Epithelial cell of proximal tubule (primary cell): Measurements from ENCODE around the gene MTA3. TPM values are rescaled to one million over a fixed set of nuclear protein-coding genes. Genes with fewer than 3 reads are reported as not detected.

Experiments used
- DNase-seq: peaks from one replicate; pipeline ENCODE4 v3.0.0-alpha.2; 2011; ENCODE audit warnings: low read depth
- H3K4me3 ChIP-seq: 2 replicates; pipeline ENCODE4 v1.5.1; 2011; ENCODE audit warnings: low read depth, mild to moderate bottlenecking, low read length
- total RNA-seq: library from RNA; depleted of rRNA; stranded (reverse); fragments of >200 nt; gene quantifications from 2 replicates; pipeline ENCODE4 v1.2.3, GENCODE V29; 2015
- TF ChIP-seq, protein P1 (sequence below): conservative IDR thresholded peaks from 2 replicates; pipeline ENCODE4 v1.5.1; 2012; ENCODE audit warnings: low read depth, mild to moderate bottlenecking, low read length

Gene MTA3
- total RNA-seq, 1 donor from 2014 or later: 17.8 TPM

DNA sequence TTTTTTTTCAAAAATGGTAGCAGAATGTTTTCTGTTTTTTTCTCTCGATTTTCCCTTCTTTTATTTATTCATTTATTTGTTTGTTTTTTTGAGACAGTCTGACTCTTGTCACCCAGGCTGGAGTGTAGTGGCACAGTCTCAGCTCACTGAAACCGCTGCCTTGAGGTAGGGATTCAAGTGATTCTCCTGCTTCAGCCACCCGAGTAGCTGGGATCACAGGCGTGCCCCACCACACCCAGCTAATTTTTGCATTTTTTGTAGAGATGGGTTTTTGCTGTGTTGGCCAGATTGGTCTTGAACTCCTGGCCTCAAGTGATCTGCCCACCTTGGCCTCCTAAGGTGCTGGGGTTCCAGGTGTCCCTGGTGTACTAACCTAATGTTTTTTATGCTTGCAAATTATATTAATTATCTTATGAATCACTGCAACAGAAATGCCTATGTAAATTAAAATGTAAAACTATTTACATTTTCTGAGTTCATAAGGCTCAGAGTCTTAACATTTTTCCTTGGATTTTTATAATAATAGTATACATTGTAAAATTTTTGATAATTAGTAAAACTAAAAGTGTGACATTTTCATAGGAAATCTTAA, 19.2 kb downstream of the MTA3 start:
- H3K4me3 ChIP-seq: no peak overlapping the region
- no peak for DNase-seq
- TF ChIP-seq, protein P1, sequence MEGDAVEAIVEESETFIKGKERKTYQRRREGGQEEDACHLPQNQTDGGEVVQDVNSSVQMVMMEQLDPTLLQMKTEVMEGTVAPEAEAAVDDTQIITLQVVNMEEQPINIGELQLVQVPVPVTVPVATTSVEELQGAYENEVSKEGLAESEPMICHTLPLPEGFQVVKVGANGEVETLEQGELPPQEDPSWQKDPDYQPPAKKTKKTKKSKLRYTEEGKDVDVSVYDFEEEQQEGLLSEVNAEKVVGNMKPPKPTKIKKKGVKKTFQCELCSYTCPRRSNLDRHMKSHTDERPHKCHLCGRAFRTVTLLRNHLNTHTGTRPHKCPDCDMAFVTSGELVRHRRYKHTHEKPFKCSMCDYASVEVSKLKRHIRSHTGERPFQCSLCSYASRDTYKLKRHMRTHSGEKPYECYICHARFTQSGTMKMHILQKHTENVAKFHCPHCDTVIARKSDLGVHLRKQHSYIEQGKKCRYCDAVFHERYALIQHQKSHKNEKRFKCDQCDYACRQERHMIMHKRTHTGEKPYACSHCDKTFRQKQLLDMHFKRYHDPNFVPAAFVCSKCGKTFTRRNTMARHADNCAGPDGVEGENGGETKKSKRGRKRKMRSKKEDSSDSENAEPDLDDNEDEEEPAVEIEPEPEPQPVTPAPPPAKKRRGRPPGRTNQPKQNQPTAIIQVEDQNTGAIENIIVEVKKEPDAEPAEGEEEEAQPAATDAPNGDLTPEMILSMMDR: no peak

DNA sequence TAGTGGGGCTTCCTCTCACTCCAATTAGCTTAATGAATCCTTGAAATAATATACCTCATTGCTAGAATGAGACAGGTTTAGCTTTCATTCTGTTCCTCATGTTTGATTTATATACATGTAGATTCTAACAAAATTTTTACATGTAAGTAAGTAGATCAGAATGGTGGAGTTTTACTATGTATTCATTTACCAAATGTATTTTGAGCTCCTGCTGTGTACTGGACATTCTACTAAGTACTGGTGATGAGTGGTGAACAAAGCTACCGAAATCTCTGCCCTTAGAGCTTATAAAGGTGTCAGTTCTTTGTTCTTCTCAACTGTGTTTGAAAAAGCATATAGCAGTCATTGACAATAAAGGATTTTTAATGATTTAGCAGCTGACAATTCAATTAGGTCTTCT, 19.7 kb downstream of the MTA3 start:
- TF ChIP-seq, protein P1: no peak
- no peak overlapping the region for H3K4me3 ChIP-seq
- DNase-seq: no peak

DNA sequence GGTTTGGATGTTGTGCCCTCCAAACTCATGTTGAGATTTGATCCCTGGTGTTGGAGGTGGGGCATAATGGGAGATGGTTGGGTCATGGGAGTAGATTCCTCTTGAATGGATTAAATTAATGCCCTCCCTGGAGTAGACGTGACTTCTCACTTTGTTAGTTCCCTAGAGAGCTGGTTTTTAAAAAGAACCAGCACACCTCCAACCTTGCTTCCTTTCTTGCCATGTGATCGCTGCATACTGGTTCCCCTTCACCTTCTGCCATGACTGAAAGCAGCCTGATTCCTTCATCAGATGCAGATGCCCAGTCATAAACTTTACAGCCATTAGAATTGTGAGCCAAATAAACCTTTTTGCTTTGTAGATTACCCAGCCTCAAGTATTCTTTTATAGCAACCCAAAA, 21.7 kb downstream of the MTA3 start:
- no peak for DNase-seq
- no peak overlapping the region for H3K4me3 ChIP-seq
- TF ChIP-seq, protein P1: no peak

DNA sequence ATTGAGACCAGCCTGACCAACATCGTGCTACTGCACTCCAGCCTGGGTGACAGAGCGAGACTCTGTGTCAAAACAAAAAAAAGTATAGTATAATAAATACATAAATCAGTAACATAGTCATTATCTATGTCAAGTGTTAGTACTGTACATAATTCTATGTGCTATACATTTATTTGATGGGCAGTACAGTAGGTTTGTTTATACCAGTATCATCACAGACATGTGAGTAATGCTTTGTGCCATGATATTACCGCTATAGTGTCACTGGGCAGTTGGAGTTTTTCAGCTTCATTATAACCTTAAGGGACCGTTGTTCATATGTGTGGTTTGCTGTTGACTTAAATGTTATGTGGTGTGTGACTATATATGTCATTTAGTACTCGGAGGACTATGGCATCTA, 24.9 kb downstream of the MTA3 start:
- H3K4me3 ChIP-seq: no peak overlapping the region
- no peak for DNase-seq
- TF ChIP-seq, protein P1: no peak

DNA sequence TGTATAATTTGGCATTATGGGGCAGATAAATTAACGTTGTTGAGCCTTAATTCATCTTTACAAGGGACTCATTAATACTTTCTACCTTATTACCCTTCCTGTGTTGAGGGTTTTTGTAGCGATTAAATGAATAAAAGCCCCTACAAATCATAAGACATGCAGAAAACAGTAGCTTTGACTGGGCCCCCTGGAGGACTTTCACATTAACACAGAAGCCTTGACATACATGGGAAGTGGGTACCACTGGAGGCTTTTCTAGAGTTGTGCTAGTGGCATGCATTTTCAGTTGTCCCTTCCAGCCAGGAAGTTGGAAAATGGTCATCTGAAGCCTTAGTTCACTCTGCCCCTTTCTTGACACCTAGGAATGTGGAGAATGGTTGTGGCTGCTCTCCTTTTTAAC, 30.2 kb downstream of the MTA3 start:
- DNase-seq: no peak
- TF ChIP-seq, protein P1: peak; percentile 10
- H3K4me3 ChIP-seq: no peak overlapping the region

DNA sequence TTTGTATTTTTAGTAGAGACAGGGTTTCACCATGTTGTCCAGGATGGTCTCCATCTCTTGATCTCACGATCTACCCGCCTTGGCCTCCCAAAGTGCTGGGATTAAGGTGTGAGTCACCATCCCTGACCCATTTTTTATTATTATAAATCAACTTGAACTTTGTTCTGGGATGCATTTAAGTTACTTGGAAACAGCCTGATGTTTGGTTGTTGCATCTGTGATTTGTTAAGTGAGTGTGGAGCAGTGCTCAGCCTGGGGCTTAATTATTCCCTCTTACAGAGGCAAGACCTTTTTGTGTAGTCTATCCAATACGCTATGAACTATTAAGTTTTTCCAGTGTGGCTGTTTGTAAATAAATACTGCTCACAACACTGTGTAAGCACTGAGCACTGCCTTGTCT, 32.6 kb downstream of the MTA3 start:
- no peak for DNase-seq
- H3K4me3 ChIP-seq: no peak overlapping the region
- TF ChIP-seq, protein P1: no peak

DNA sequence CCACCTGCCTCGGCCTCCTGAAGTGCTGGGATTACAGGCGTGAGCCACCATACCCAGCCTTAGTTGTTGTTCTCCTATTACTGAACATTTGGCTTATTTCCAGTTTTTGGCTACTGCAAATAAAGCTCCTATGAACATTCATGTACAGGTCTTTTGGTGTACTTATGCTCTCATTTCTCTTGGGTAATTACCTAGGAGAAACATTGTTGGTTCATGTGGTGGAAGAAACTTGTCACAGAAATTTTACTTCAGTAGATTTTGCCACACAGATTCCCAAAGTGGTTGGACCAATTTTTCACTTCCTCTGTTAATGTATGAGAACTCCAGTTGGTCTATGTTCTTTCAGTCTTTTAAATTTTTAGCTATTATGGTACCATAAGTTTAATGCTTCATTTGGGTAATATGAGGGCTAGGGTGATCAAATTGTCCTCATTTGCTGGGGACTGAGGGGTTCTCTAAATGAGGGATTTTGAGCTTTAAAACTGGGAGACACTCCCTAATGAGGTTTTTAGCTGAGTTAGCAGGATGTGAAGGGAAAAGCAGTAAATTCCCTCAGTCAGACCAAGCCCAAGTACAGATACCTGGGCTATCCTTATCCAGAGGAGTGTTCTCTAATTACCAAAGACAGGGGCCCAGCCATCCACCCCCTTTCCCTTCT, 33.9 kb downstream of the MTA3 start:
- H3K4me3 ChIP-seq: no peak overlapping the region
- DNase-seq: no peak
- TF ChIP-seq, protein P1: no peak
